Body of pancreas (tissue), 4 donors: Measurements from ENCODE around the gene EMC8. TPM values are rescaled to one million over a fixed set of nuclear protein-coding genes. Genes with fewer than 3 reads are reported as not detected.

Experiments
- ATAC-seq: fragments of 150-250 bp; one replicate; pipeline ENCODE4 v1.9.1; 2016
- DNase-seq, 4 donors: peaks; one replicate each; pipeline ENCODE4 v3.0.0-alpha.2; 2019
- H3K27ac ChIP-seq, 4 donors: fragments of 200-600 bp; sonication (generic); 1 replicate in 3 of 4; 2 replicates in 1 of 4; pipeline versions ENCODE4 v1.5.1 to v1.6.1; 2016 to 2019; ENCODE audit warnings: mild to moderate bottlenecking in 1 of 4, mixed read lengths in 1 of 4, moderate library complexity in 1 of 4
- H3K27me3 ChIP-seq, 2 donors: fragments of 200-600 bp; sonication (generic); one replicate each; pipeline ENCODE4 v1.6.0; 2016; ENCODE audit warnings: mild to moderate bottlenecking in 1 of 2
- H3K36me3 ChIP-seq, 2 donors: fragments of 200-600 bp; sonication (generic); replicated peaks in 1 of 2; 2 replicates each; pipeline ENCODE4 v1.5.1; 2016; ENCODE audit warnings: low read depth in 2 of 2; ENCODE audit not compliant: insufficient read depth in 1 of 2
- H3K4me1 ChIP-seq: fragments of 200-600 bp; sonication (generic); one replicate; pipeline ENCODE4 v1.6.0; 2016
- H3K4me3 ChIP-seq, 2 donors: fragments of 200-600 bp; sonication (generic); 1 replicate in 1 of 2; 2 replicates in 1 of 2; pipeline ENCODE4 v1.5.1; 2016 to 2019
- H3K9me3 ChIP-seq, 3 donors: fragments of 200-600 bp; sonication (generic); 1 replicate in 2 of 3; 2 replicates in 1 of 3; pipeline ENCODE4 v1.5.1; 2016
- POLR2A ChIP-seq, 3 donors: fragments of 450-650 bp; IDR thresholded peaks; one replicate each; pipeline ENCODE4 v1.6.1; 2016; ENCODE audit warnings: antibody characterized with exemption in 3 of 3, mild to moderate bottlenecking in 2 of 3
- WGBS, 2 donors: methylation state at CpG; one replicate each; pipeline ENCODE4 v1.1.5; 2017; 5-methylcytosine and 5-hydroxymethylcytosine counted together
- intact Hi-C: fragments of 100-400 bp; cut with DNase I; formaldehyde crosslinking; loops from one replicate; pipeline ENCODE4 v1.15.1; 2023
- total RNA-seq, 2 donors: library from RNA; depleted of rRNA; stranded (reverse); fragments of >200 nt; gene quantifications; one replicate each; pipeline ENCODE4 v1.1.0, GENCODE V29; 2016
- TF ChIP-seq, protein P1 (sequence below), 7 experiments: fragments of 450-650 bp in 4 of 7; fragments of 200-600 bp in 3 of 7; sonication (generic) in 3 of 7; IDR thresholded peaks; one replicate each; pipeline ENCODE4 v1.5.1; 2016 to 2019; ENCODE audit warnings: antibody characterized with exemption in 7 of 7

EMC8 gene
- total RNA-seq, 2 donors from 2014 or later: 16.3 to 30.7 TPM

DNA sequence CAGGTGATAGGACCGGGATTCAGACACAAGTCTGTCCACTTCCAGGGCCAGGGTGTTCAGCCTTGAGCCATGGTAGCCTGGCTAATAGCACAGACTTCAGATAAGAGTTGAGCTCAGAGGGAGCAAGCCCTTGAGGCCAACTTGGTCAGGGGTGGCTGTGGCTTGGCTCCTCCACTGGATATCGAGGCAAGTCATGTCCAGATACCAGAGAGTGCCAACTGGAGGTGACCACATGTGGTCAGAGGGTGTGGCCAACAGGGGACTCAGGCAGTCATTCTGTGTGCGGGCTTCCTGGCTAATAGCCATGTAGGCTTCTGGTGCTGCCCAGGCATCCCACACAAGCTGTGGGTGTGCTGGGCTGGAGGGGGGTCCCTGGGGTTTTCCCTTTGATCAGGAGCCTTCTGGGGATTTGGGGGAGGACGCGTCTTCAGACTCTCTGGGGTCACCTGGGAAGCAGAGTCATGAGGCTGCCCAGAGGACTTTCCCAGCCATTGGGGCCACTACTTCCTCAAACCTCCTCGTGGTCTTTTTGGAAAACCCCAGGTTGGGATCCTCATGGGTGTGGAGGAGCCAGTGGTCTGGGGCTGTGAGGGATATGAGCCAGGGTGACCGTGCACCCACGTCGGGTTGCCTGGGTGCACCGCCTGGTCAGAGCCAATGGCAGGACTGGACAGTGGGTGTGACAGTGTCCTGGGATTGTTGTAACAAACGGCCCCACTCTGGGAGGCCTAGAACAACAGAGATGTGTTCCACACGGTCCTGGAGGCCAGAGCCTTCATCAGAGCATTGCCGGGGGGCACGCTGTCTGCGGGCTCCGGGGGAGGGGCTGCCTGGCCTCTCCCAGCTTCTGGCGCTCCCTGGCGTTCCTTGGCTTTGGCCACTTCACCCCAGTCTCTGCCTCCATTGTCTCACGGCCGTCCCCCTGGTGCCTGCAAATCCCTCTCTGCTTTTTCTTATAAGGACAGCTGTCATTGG lies 25.1 kb upstream of the EMC8 start:
- DNase-seq (no peak), ATAC-seq (no peak)
- H3K27me3 ChIP-seq: no peaks in the 10 kb centered on the region
- intact Hi-C loops: loop anchor here (5.0 to 10.0 kb wide), 2 partner anchors 160 to 193 kb away; no protein-coding TSS in a partner anchor
- TF ChIP-seq, protein P1, sequence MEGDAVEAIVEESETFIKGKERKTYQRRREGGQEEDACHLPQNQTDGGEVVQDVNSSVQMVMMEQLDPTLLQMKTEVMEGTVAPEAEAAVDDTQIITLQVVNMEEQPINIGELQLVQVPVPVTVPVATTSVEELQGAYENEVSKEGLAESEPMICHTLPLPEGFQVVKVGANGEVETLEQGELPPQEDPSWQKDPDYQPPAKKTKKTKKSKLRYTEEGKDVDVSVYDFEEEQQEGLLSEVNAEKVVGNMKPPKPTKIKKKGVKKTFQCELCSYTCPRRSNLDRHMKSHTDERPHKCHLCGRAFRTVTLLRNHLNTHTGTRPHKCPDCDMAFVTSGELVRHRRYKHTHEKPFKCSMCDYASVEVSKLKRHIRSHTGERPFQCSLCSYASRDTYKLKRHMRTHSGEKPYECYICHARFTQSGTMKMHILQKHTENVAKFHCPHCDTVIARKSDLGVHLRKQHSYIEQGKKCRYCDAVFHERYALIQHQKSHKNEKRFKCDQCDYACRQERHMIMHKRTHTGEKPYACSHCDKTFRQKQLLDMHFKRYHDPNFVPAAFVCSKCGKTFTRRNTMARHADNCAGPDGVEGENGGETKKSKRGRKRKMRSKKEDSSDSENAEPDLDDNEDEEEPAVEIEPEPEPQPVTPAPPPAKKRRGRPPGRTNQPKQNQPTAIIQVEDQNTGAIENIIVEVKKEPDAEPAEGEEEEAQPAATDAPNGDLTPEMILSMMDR (IDR thresholded peaks at IDR 0.05): no peak
- no peak for TF ChIP-seq POLR2A (IDR thresholded peaks at IDR 0.05)
- peaks cover 7% of the 10 kb centered on the region for H3K4me1 ChIP-seq
- H3K9me3 ChIP-seq: no peaks in the 10 kb centered on the region
- no peak overlapping the region for H3K4me3 ChIP-seq
- no peak overlapping the region for H3K27ac ChIP-seq
- 76 to 80% methylated on average over 10 to 18 of the region's 20 CpGs for WGBS, 2 donors
- no peaks in the 10 kb centered on the region for H3K36me3 ChIP-seq

GRCh38 chr16:85823328-85823920 lies 24.1 kb upstream of the EMC8 start:
- DNase-seq (no peak), ATAC-seq (no peak)
- H3K27me3 ChIP-seq: no peaks in the 10 kb centered on the region
- H3K27ac ChIP-seq: no peak overlapping the region
- intact Hi-C loops: loop anchor here (5.0 to 10.0 kb wide), 2 partner anchors 161 to 194 kb away; no protein-coding TSS in a partner anchor
- TF ChIP-seq, protein P1 (IDR thresholded peaks at IDR 0.05): no peak
- no peak for TF ChIP-seq POLR2A (IDR thresholded peaks at IDR 0.05)
- H3K4me3 ChIP-seq: no peak overlapping the region
- 84 to 94% methylated on average over 1 of the region's 1 CpG for WGBS, 2 donors
- H3K9me3 ChIP-seq: no peaks in the 10 kb centered on the region
- no peaks in the 10 kb centered on the region for H3K36me3 ChIP-seq
- peaks cover 7% of the 10 kb centered on the region for H3K4me1 ChIP-seq

- no peak for ATAC-seq
- intact Hi-C loops: loop anchor here (5.0 to 10.0 kb wide), 2 partner anchors 163 to 195 kb away; no protein-coding TSS in a partner anchor
- H3K27ac ChIP-seq: no peak overlapping the region
These were observed 22.8 kb upstream of the EMC8 start for GRCh38 chr16:85822145-85822544.

GRCh38 chr16:85821390-85822135 lies 22.2 kb upstream of the EMC8 start:
- Histone ChIP-seq H3K4me1 (peaks cover 7% of the 10 kb centered on the region), H3K4me3 (no peak overlapping the region), H3K27ac (no peak overlapping the region), H3K36me3 (no peaks in the 10 kb centered on the region), H3K27me3 (peaks cover 0 to 6% of the 10 kb centered on the region in 2 donors), H3K9me3 (no peaks in the 10 kb centered on the region)
- peak; percentile 80 to 86 (median 84) for DNase-seq
- WGBS, 2 donors: 8 to 19% methylated on average over 12 to 27 of the region's 27 CpGs
- intact Hi-C loops: loop anchor here (5.0 to 10.0 kb wide), 2 partner anchors 163 to 196 kb away; no protein-coding TSS in a partner anchor
- ATAC-seq: peak; percentile 86
- TF ChIP-seq POLR2A (IDR thresholded peaks at IDR 0.05): no peak
- TF ChIP-seq, protein P1 (IDR thresholded peaks at IDR 0.05): peak; percentile 93 to 98 (median 97)

More at GRCh38 chr16:85822145-85822544, 22.8 kb upstream of the EMC8 start:
- WGBS, 2 donors: 93 to 95% methylated on average over 11 to 12 of the region's 12 CpGs
- no peak for DNase-seq
- no peak overlapping the region for H3K4me3 ChIP-seq
- no peaks in the 10 kb centered on the region for H3K36me3 ChIP-seq
- H3K4me1 ChIP-seq: peaks cover 7% of the 10 kb centered on the region
- peaks cover 0 to 6% of the 10 kb centered on the region in 2 donors for H3K27me3 ChIP-seq
- H3K9me3 ChIP-seq: no peaks in the 10 kb centered on the region
- TF ChIP-seq, protein P1 (IDR thresholded peaks at IDR 0.05): no peak
- no peak for TF ChIP-seq POLR2A (IDR thresholded peaks at IDR 0.05)
